Caco-2 (cell line): Measurements from ENCODE around the gene SLC17A9. TPM values are rescaled to one million over a fixed set of nuclear protein-coding genes. Genes with fewer than 3 reads are reported as not detected.

ENCODE experiments used
- BruUV-seq: library from RNA; stranded (reverse); fragments of 400-500 nt; replicated peaks from 2 replicates; lab custom pipeline; 2021; lab: Mats Ljungman, UMichigan
- CTCF ChIA-PET: fragments of 300-600 bp; sonication (Branson Sonifier 250); formaldehyde crosslinking; loops from one replicate; lab custom pipeline; 2022; ENCODE audit warnings: antibody characterized with exemption; lab: Charles Lee
- POLR2A ChIA-PET: fragments of 300-600 bp; sonication (Branson Sonifier 250); formaldehyde crosslinking; loops from one replicate; lab custom pipeline; 2022; ENCODE audit warnings: antibody characterized with exemption; lab: Charles Lee
- DNase-seq, 2 experiments: peaks; one replicate each; pipeline versions ENCODE4 v3.0.0 to v3.0.0-alpha.2; 2020 to 2022
- H3K27me3 ChIP-seq: replicated peaks from 2 replicates; pipeline ENCODE4 v1.6.0; 2011; ENCODE audit warnings: low read length; ENCODE audit not compliant: control insufficient read depth, insufficient read depth
- H3K36me3 ChIP-seq: 2 replicates; pipeline ENCODE4 v1.5.1; 2011; ENCODE audit warnings: low read length; ENCODE audit not compliant: control insufficient read depth, insufficient read depth
- H3K4me1 ChIP-seq: fragments of 250-450 bp; sonication (Bioruptor Pico); 2 replicates; pipeline ENCODE4 v1.5.1; 2020; ENCODE audit warnings: mild to moderate bottlenecking
- H3K4me3 ChIP-seq: 2 replicates; pipeline ENCODE4 v1.5.1; 2011; ENCODE audit warnings: low read depth, mild to moderate bottlenecking, control low read depth, low read length
- H3K9me3 ChIP-seq: fragments of 250-450 bp; sonication (Bioruptor Pico); 2 replicates; pipeline ENCODE4 v1.5.1; 2020; ENCODE audit warnings: mild to moderate bottlenecking, moderate library complexity
- H3K27ac Mint-ChIP-seq: one replicate; pipeline ENCODE4 v1.8.0; 2022; ENCODE audit warnings: mixed read lengths; ENCODE audit not compliant: unreplicated experiment
- H3K27me3 Mint-ChIP-seq: one replicate; pipeline ENCODE4 v1.8.0; 2022; ENCODE audit warnings: mixed read lengths; ENCODE audit not compliant: insufficient read depth, unreplicated experiment
- H3K36me3 Mint-ChIP-seq: one replicate; pipeline ENCODE4 v1.8.0; 2022; ENCODE audit warnings: mild to moderate bottlenecking, mixed read lengths; ENCODE audit not compliant: insufficient read depth, unreplicated experiment
- H3K4me1 Mint-ChIP-seq: one replicate; pipeline ENCODE4 v1.8.0; 2022; ENCODE audit warnings: low read depth, mixed read lengths; ENCODE audit not compliant: unreplicated experiment
- H3K4me3 Mint-ChIP-seq: one replicate; pipeline ENCODE4 v1.8.0; 2022; ENCODE audit warnings: mild to moderate bottlenecking, moderate library complexity, mixed read lengths; ENCODE audit not compliant: unreplicated experiment
- H3K9me3 Mint-ChIP-seq: one replicate; pipeline ENCODE4 v1.8.0; 2022; ENCODE audit warnings: mixed read lengths; ENCODE audit not compliant: unreplicated experiment
- CTCF ChIP-seq, 2 experiments: fragments of 200-600 bp in 1 of 2; IDR thresholded peaks; 1 replicate in 1 of 2; 2 replicates in 1 of 2; pipeline versions ENCODE4 v1.5.1 to v1.8.0; 2011 to 2022; ENCODE audit warnings: antibody characterized with exemption in 1 of 2, control low read depth in 1 of 2, inconsistent platforms in 1 of 2, low read depth in 1 of 2, low read length in 1 of 2, mild to moderate bottlenecking in 1 of 2, moderate library complexity in 1 of 2; ENCODE audit not compliant: insufficient read depth in 1 of 2, severe bottlenecking in 1 of 2, unreplicated experiment in 1 of 2
- intact Hi-C: fragments of 100-400 bp; cut with micrococcal nuclease; formaldehyde crosslinking; loops from one replicate; pipeline ENCODE4 v1.10.0; 2022; ENCODE audit not compliant: unreplicated experiment
- total RNA-seq: library from RNA; stranded (reverse); gene quantifications from 2 replicates; pipeline ENCODE4 v1.2.3, GENCODE V29; 2022

The SLC17A9 gene
- total RNA-seq, 1 experiment from 2014 or later: 64.7 TPM

- no peak for TF ChIP-seq CTCF (IDR thresholded peaks at IDR 0.05; ENCODE audit: insufficient read depth in 1 of 2, low read depth in 1 of 2, low read length in 1 of 2, severe bottlenecking in 1 of 2, unreplicated experiment in 1 of 2)
- H3K4me3 Mint-ChIP-seq: no peak overlapping the region
- BruUV-seq: no TSS peak
- Histone ChIP-seq H3K4me1 (no peaks in the 10 kb centered on the region), H3K36me3 (no peaks in the 10 kb centered on the region), H3K27me3 (no peaks in the 10 kb centered on the region), H3K4me3 (no peak overlapping the region), H3K9me3 (no peaks in the 10 kb centered on the region)
- no peaks in the 10 kb centered on the region for H3K4me1 Mint-ChIP-seq
- ChIA-PET POLR2A (interaction anchor here (0.5 kb wide), 1 partner anchor 203 kb away, joined by 6 read pairs; no protein-coding TSS in a partner anchor), CTCF (no interaction called here)
- H3K9me3 Mint-ChIP-seq: no peaks in the 10 kb centered on the region
- H3K27me3 Mint-ChIP-seq: peaks cover 3% of the 10 kb centered on the region
- no peaks in the 10 kb centered on the region for H3K36me3 Mint-ChIP-seq
- no peak overlapping the region for H3K27ac Mint-ChIP-seq
- intact Hi-C loops: no loop called here
- DNase-seq: no peak
Observed at GRCh38 chr20:62997417-62998035, 45.0 kb downstream of the SLC17A9 start.

- intact Hi-C loops: no loop called here
- ChIA-PET CTCF (interaction anchor here (1.0 kb wide), 1 partner anchor 10 kb away, joined by 3 read pairs; no protein-coding TSS in a partner anchor), POLR2A (no interaction called here)
- H3K4me3 ChIP-seq: no peak overlapping the region
- Mint-ChIP-seq H3K27me3 (peaks cover 3% of the 10 kb centered on the region), H3K9me3 (no peaks in the 10 kb centered on the region), H3K36me3 (no peaks in the 10 kb centered on the region), H3K27ac (no peak overlapping the region), H3K4me1 (no peaks in the 10 kb centered on the region), H3K4me3 (no peak overlapping the region)
- no peaks in the 10 kb centered on the region for H3K4me1 ChIP-seq
- no TSS peak for BruUV-seq
- H3K36me3 ChIP-seq: no peaks in the 10 kb centered on the region
- H3K27me3 ChIP-seq: no peaks in the 10 kb centered on the region
- no peak for DNase-seq
- no peaks in the 10 kb centered on the region for H3K9me3 ChIP-seq
- TF ChIP-seq CTCF (IDR thresholded peaks at IDR 0.05; ENCODE audit: insufficient read depth in 1 of 2, low read depth in 1 of 2, low read length in 1 of 2, severe bottlenecking in 1 of 2, unreplicated experiment in 1 of 2): no peak
Observed at GRCh38 chr20:62998449-62998848, 45.9 kb downstream of the SLC17A9 start.

GRCh38 chr20:62999580-62999979, 47.1 kb downstream of the SLC17A9 start:
- DNase-seq: no peak
- Mint-ChIP-seq H3K27ac (no peak overlapping the region), H3K27me3 (peaks cover 3% of the 10 kb centered on the region), H3K9me3 (no peaks in the 10 kb centered on the region), H3K4me3 (no peak overlapping the region), H3K36me3 (no peaks in the 10 kb centered on the region), H3K4me1 (no peaks in the 10 kb centered on the region)
- ChIA-PET POLR2A (no interaction called here), CTCF (interaction anchor here (0.8 to 1.9 kb wide), 3 partner anchors 9 to 27 kb away, joined by 3 to 7 read pairs (median 3); no protein-coding TSS in a partner anchor)
- intact Hi-C loops: no loop called here
- Histone ChIP-seq H3K36me3 (no peaks in the 10 kb centered on the region), H3K9me3 (no peaks in the 10 kb centered on the region), H3K27me3 (no peaks in the 10 kb centered on the region), H3K4me1 (no peaks in the 10 kb centered on the region), H3K4me3 (no peak overlapping the region)
- no TSS peak for BruUV-seq
- TF ChIP-seq CTCF (IDR thresholded peaks at IDR 0.05; ENCODE audit: insufficient read depth in 1 of 2, low read depth in 1 of 2, low read length in 1 of 2, severe bottlenecking in 1 of 2, unreplicated experiment in 1 of 2): no peak
